HG03457 (cell line): ENCODE results near the gene APOBEC3C.
"Not testable (repeated sequence)": the region's sequence is repeated elsewhere in the genome, so short reads cannot be mapped to it uniquely, and the experiment has no call there.

Experiments
- ATAC-seq: cut with Tn5 transposase; IDR thresholded peaks from one replicate; pipeline ENCODE4 v1.9.1; 2021; ENCODE audit warnings: moderate number of reproducible peaks; ENCODE audit not compliant: unreplicated experiment

Gene APOBEC3C

GRCh38 chr22:39013942-39014722, at the start of gene APOBEC3C:
APOBEC3C (plus strand) TSS chr22:39014257; CDS start chr22:39014363, 106 bp downstream.
- no peak for ATAC-seq

- no peak for ATAC-seq
These were observed 49.8 kb upstream of the APOBEC3C start for GRCh38 chr22:38964306-38964705.

GRCh38 chr22:38964989-38965388, 49.1 kb upstream of the APOBEC3C start:
- ATAC-seq = no peak

- ATAC-seq = no peak
These were observed 48.3 kb upstream of the APOBEC3C start for GRCh38 chr22:38965614-38966379.

- no peak for ATAC-seq
These were observed 47.7 kb upstream of the APOBEC3C start for GRCh38 chr22:38966380-38966702.

- ATAC-seq = no peak
These were observed 47.1 kb upstream of the APOBEC3C start for GRCh38 chr22:38966942-38967341.

- ATAC-seq = no peak
These were observed 46.3 kb upstream of the APOBEC3C start for GRCh38 chr22:38967451-38968450.

GRCh38 chr22:38968801-38969200, 45.3 kb upstream of the APOBEC3C start:
- ATAC-seq = no peak

GRCh38 chr22:38970551-38970950, 43.5 kb upstream of the APOBEC3C start:
- no peak for ATAC-seq

GRCh38 chr22:38971202-38971601, 42.9 kb upstream of the APOBEC3C start:
- ATAC-seq = no peak

- ATAC-seq = no peak
These were observed 42.3 kb upstream of the APOBEC3C start for GRCh38 chr22:38971791-38972190.

GRCh38 chr22:38972558-38972957, 41.5 kb upstream of the APOBEC3C start:
- ATAC-seq = no peak

- ATAC-seq = no peak
These were observed 40.5 kb upstream of the APOBEC3C start for GRCh38 chr22:38973289-38974169.

GRCh38 chr22:38974170-38974825, 39.8 kb upstream of the APOBEC3C start:
- ATAC-seq = no peak

GRCh38 chr22:38974826-38975175, 39.3 kb upstream of the APOBEC3C start:
- ATAC-seq = no peak

GRCh38 chr22:38977289-38977688, 36.8 kb upstream of the APOBEC3C start:
- not testable (repeated sequence) for ATAC-seq

GRCh38 chr22:38980587-38980986, 33.5 kb upstream of the APOBEC3C start:
- not testable (repeated sequence) for ATAC-seq

- ATAC-seq = no peak
These were observed 32.8 kb upstream of the APOBEC3C start for GRCh38 chr22:38981005-38981991.
